Motor neuron (in vitro differentiated cells): Measurements from ENCODE around the gene GPC1. TPM values are rescaled to one million over a fixed set of nuclear protein-coding genes. Genes with fewer than 3 reads are reported as not detected.

Experiments used
- ATAC-seq, 8 experiments: fragments of 200-7000 bp; cut with Tn5 transposase; replicated peaks in 6 of 8; 2 replicates each; pipeline ENCODE4 v1.8.0; 2021; ENCODE audit warnings: mild to moderate bottlenecking in 8 of 8, moderate library complexity in 8 of 8
- H3K27ac ChIP-seq, 2 donors: fragments of 250-450 bp; sonication (Bioruptor Pico); 2 replicates each; pipeline ENCODE4 v1.9.0; 2021; ENCODE audit warnings: antibody characterized with exemption in 2 of 2, mild to moderate bottlenecking in 2 of 2, moderate library complexity in 1 of 2
- H3K4me1 ChIP-seq, 2 donors: fragments of 250-450 bp; sonication (Bioruptor Pico); replicated peaks in 1 of 2; 2 replicates each; pipeline ENCODE4 v1.6.1; 2021; ENCODE audit warnings: antibody characterized with exemption in 2 of 2, mild to moderate bottlenecking in 2 of 2, moderate library complexity in 1 of 2
- H3K4me3 ChIP-seq, 5 donors: fragments of 250-450 bp; sonication (Bioruptor Pico); 2 replicates each; pipeline ENCODE4 v1.9.0; 2021; ENCODE audit warnings: antibody characterized with exemption in 5 of 5, mild to moderate bottlenecking in 5 of 5, moderate library complexity in 4 of 5
- WGBS, 10 experiments: fragments of 450-650 bp; shearing (Covaris generic); methylation state at CpG; one replicate each; pipeline ENCODE4 v1.0.0; 2022; 5-methylcytosine and 5-hydroxymethylcytosine counted together
- in situ Hi-C, 9 experiments: fragments of 400-800 bp; cut with MboI; loops; one replicate each; pipeline ENCODE4 v1.15.0; 2021; ENCODE audit warnings: low sequenced_read_pairs in 9 of 9, low pct_unique_long_range_greater_than_20kb in 2 of 9; ENCODE audit not compliant: unreplicated experiment in 9 of 9
- total RNA-seq, 8 experiments: library from RNA; unstranded; fragments of 300-600 nt; gene quantifications; 2 replicates each; pipeline versions ENCODE4 v1.2.3 to v1.2.4, GENCODE V29; 2022

GPC1 gene
- total RNA-seq, 8 experiments from 2014 or later: 3.8 to 44.1 (median 18.0) TPM

DNA sequence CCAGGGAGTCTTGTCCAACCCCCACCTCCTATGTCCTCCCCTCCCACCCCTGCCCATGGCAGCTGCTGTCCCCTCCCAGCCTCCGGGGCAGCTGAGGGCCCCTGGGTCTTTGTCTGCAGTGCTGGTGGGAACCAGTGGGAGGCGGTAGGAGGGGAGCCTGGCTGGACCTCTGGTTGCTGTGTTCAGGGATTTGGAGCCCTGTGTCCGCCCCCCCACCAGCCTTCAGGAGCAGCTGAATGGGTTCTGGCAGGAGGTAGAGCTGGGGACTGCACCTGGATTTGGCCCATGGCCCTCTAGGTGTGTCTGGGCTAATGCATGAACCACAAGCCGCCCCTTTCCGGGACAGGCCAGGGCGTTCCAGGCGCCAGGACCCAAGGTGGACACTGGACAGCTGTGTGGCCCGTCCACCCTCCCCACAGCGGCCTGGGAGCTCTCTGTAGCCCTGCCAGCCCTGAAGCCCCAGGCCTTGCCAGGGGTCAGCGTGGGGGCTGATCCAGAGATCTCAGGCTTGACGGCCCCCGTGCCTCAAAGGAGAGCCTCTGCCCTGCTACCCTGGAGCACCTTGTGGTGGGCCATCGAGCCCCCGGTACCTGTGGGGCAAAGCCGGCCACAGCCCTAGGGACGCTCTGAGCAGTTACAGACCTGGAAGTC, 25.4 kb downstream of the GPC1 start:
- 80% methylated on average over 1 of the region's 16 CpGs; no CpG with 5 or more reads in 9 of the 10 experiments for WGBS, 10 experiments
- in situ Hi-C loops: loop anchor here in 1 of 9 experiments (25.0 kb wide), 1 partner anchor 99 kb away; no protein-coding TSS in a partner anchor

GRCh38 chr2:240461471-240462072, 26.1 kb downstream of the GPC1 start:
- ATAC-seq: no peak
- Histone ChIP-seq H3K4me3 (no peak overlapping the region), H3K27ac (no peak overlapping the region), H3K4me1 (peaks cover 37 to 46% of the 10 kb centered on the region in 2 donors)
- WGBS, 10 experiments: no CpG with 5 or more reads among the region's 17 CpGs
- in situ Hi-C loops: loop anchor here in 1 of 9 experiments (25.0 kb wide), 1 partner anchor 99 kb away; no protein-coding TSS in a partner anchor

More for the DNA sequence above, 25.4 kb downstream of the GPC1 start:
- Histone ChIP-seq H3K4me3 (no peak overlapping the region), H3K27ac (no peak overlapping the region), H3K4me1 (peaks cover 38 to 46% of the 10 kb centered on the region in 2 donors)
- peak in 1 of 8 experiments; percentile 9 for ATAC-seq

DNA sequence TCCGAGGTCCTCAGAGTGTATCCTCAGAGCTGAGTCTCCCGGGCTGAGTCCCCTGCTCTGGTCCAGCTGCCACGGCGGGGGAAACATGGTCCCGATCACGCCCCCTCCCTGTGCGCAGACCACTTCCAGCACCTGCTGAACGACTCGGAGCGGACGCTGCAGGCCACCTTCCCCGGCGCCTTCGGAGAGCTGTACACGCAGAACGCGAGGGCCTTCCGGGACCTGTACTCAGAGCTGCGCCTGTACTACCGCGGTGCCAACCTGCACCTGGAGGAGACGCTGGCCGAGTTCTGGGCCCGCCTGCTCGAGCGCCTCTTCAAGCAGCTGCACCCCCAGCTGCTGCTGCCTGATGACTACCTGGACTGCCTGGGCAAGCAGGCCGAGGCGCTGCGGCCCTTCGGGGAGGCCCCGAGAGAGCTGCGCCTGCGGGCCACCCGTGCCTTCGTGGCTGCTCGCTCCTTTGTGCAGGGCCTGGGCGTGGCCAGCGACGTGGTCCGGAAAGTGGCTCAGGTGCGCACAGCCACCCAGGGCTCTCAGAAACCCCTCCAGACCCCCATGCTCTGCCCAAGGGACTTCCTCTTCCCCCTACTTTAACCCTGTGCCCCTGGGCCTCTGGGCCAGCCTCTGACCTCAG, 26.7 kb downstream of the GPC1 start:
- Histone ChIP-seq H3K27ac (no peak overlapping the region), H3K4me1 (peaks cover 37 to 47% of the 10 kb centered on the region in 2 donors), H3K4me3 (no peak overlapping the region)
- WGBS, 10 experiments: 90 to 100% methylated on average over 2 to 12 of the region's 41 CpGs; no CpG with 5 or more reads in 8 of the 10 experiments
- in situ Hi-C loops: loop anchor here in 1 of 9 experiments (25.0 kb wide), 1 partner anchor 100 kb away; no protein-coding TSS in a partner anchor
- ATAC-seq: no peak

GRCh38 chr2:240462707-240463273, 27.3 kb downstream of the GPC1 start:
- no peak for ATAC-seq
- Histone ChIP-seq H3K27ac (no peak overlapping the region), H3K4me1 (peaks cover 37 to 44% of the 10 kb centered on the region in 2 donors), H3K4me3 (no peak overlapping the region)
- WGBS, 10 experiments: no CpG with 5 or more reads among the region's 16 CpGs
- in situ Hi-C loops: loop anchor here in 1 of 9 experiments (25.0 kb wide), 1 partner anchor 100 kb away; no protein-coding TSS in a partner anchor

GRCh38 chr2:240463274-240463865, 27.9 kb downstream of the GPC1 start:
- no peak overlapping the region for H3K4me3 ChIP-seq
- H3K27ac ChIP-seq: no peak overlapping the region
- 100% methylated on average over 4 of the region's 22 CpGs; no CpG with 5 or more reads in 9 of the 10 experiments for WGBS, 10 experiments
- no peak for ATAC-seq
- in situ Hi-C loops: loop anchor here in 1 of 9 experiments (25.0 kb wide), 1 partner anchor 101 kb away; no protein-coding TSS in a partner anchor
- H3K4me1 ChIP-seq: peaks cover 33 to 43% of the 10 kb centered on the region in 2 donors

- Histone ChIP-seq H3K4me1 (peaks cover 29 to 37% of the 10 kb centered on the region in 2 donors), H3K4me3 (no peak overlapping the region), H3K27ac (no peak overlapping the region)
- 80 to 100% (median 97%) methylated on average over 1 to 7 of the region's 21 CpGs; no CpG with 5 or more reads in 4 of the 10 experiments for WGBS, 10 experiments
- no peak for ATAC-seq
- in situ Hi-C loops: loop anchor here in 1 of 9 experiments (25.0 kb wide), 1 partner anchor 102 kb away; no protein-coding TSS in a partner anchor
Observed at GRCh38 chr2:240463866-240464481, 28.5 kb downstream of the GPC1 start.

DNA sequence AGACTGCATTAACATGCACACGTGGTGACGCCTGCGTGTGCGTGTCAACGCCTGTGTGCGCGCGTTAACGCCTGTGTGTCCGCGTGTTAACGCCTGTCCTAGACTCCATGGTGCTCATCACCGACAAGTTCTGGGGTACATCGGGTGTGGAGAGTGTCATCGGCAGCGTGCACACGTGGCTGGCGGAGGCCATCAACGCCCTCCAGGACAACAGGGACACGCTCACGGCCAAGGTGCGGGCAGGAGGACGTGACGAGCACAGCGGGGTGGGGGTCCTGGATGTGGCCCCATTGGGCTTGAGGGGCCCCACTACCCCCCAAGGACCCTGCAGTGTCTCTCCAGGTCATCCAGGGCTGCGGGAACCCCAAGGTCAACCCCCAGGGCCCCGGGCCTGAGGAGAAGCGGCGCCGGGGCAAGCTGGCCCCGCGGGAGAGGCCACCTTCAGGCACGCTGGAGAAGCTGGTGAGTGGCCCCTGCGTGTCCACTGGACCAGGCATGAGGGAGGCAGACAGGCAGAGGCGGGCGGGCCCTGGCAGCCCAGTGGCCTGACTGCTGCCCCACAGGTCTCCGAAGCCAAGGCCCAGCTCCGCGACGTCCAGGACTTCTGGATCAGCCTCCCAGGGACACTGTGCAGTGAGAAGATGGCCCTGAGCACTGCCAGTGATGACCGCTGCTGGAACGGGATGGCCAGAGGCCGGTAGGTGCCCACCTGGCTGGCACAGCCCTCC, 29.2 kb downstream of the GPC1 start:
- in situ Hi-C loops: loop anchor here in 1 of 9 experiments (25.0 kb wide), 1 partner anchor 102 kb away; no protein-coding TSS in a partner anchor
- ATAC-seq: no peak
- Histone ChIP-seq H3K4me3 (no peak overlapping the region), H3K27ac (no peak overlapping the region), H3K4me1 (peaks cover 22 to 30% of the 10 kb centered on the region in 2 donors)
- 72 to 100% (median 89%) methylated on average over 2 to 10 of the region's 43 CpGs; no CpG with 5 or more reads in 4 of the 10 experiments for WGBS, 10 experiments

GRCh38 chr2:240465268-240465764, 29.9 kb downstream of the GPC1 start:
- Histone ChIP-seq H3K4me1 (peaks cover 15 to 25% of the 10 kb centered on the region in 2 donors), H3K4me3 (no peak overlapping the region), H3K27ac (no peak overlapping the region)
- in situ Hi-C loops: loop anchor here in 1 of 9 experiments (25.0 kb wide), 1 partner anchor 103 kb away; no protein-coding TSS in a partner anchor
- 70 to 94% (median 80%) methylated on average over 1 to 6 of the region's 22 CpGs; no CpG with 5 or more reads in 5 of the 10 experiments for WGBS, 10 experiments
- no peak for ATAC-seq

DNA sequence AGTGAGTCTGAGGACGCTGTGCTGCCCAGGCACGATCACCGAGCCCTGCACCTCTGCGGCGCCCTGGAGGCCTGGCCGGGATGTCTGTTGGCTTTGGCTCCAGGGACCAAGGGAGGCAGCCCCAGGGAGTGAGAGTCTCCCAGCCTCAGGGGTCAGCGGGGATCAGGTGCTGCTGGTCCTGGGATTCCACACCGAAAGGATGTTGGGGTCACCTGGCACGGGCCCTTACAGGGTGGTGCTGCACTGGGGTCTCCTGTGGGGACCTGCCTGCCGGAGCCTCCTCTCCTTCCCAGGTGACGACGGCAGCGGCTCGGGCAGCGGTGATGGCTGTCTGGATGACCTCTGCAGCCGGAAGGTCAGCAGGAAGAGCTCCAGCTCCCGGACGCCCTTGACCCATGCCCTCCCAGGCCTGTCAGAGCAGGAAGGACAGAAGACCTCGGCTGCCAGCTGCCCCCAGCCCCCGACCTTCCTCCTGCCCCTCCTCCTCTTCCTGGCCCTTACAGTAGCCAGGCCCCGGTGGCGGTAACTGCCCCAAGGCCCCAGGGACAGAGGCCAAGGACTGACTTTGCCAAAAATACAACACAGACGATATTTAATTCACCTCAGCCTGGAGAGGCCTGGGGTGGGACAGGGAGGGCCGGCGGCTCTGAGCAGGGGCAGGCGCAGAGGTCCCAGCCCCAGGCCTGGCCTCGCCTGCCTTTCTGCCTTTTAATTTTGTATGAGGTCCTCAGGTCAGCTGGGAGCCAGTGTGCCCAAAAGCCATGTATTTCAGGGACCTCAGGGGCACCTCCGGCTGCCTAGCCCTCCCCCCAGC, 30.5 kb downstream of the GPC1 start:
- ATAC-seq: peak in 1 of 8 experiments; percentile 3
- peaks cover 14 to 18% of the 10 kb centered on the region in 2 donors for H3K4me1 ChIP-seq
- H3K4me3 ChIP-seq: no peak overlapping the region
- in situ Hi-C loops: loop anchor here in 1 of 9 experiments (25.0 kb wide), 1 partner anchor 104 kb away; no protein-coding TSS in a partner anchor
- H3K27ac ChIP-seq: peak overlapping the region; percentile 6 to 36
- WGBS, 10 experiments: 37 to 100% (median 60%) methylated on average over 1 to 2 of the region's 28 CpGs; no CpG with 5 or more reads in 7 of the 10 experiments

DNA sequence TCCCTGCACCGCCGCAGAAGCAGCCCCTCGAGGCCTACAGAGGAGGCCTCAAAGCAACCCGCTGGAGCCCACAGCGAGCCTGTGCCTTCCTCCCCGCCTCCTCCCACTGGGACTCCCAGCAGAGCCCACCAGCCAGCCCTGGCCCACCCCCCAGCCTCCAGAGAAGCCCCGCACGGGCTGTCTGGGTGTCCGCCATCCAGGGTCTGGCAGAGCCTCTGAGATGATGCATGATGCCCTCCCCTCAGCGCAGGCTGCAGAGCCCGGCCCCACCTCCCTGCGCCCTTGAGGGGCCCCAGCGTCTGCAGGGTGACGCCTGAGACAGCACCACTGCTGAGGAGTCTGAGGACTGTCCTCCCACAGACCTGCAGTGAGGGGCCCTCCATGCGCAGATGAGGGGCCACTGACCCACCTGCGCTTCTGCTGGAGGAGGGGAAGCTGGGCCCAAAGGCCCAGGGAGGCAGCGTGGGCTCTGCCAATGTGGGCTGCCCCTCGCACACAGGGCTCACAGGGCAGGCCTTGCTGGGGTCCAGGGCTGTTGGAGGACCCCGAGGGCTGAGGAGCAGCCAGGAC, 31.2 kb downstream of the GPC1 start:
- WGBS, 10 experiments: 41% methylated on average over 5 of the region's 19 CpGs; no CpG with 5 or more reads in 9 of the 10 experiments
- H3K4me1 ChIP-seq: peaks cover 14 to 17% of the 10 kb centered on the region in 2 donors
- in situ Hi-C loops: loop anchor here in 1 of 9 experiments (25.0 kb wide), 1 partner anchor 104 kb away; no protein-coding TSS in a partner anchor
- H3K27ac ChIP-seq: peak overlapping the region; percentile 6 to 36
- ATAC-seq: peak in 5 of 8 experiments; percentile 66 to 77 (median 72)
- no peak overlapping the region for H3K4me3 ChIP-seq
